GM18511 (cell line): ENCODE results near the gene NUP188.

Source experiments
- ATAC-seq: cut with Tn5 transposase; IDR thresholded peaks from one replicate; pipeline ENCODE4 v1.9.1; 2021; ENCODE audit warnings: mild to moderate bottlenecking, moderate library complexity; ENCODE audit not compliant: unreplicated experiment

NUP188 gene

DNA sequence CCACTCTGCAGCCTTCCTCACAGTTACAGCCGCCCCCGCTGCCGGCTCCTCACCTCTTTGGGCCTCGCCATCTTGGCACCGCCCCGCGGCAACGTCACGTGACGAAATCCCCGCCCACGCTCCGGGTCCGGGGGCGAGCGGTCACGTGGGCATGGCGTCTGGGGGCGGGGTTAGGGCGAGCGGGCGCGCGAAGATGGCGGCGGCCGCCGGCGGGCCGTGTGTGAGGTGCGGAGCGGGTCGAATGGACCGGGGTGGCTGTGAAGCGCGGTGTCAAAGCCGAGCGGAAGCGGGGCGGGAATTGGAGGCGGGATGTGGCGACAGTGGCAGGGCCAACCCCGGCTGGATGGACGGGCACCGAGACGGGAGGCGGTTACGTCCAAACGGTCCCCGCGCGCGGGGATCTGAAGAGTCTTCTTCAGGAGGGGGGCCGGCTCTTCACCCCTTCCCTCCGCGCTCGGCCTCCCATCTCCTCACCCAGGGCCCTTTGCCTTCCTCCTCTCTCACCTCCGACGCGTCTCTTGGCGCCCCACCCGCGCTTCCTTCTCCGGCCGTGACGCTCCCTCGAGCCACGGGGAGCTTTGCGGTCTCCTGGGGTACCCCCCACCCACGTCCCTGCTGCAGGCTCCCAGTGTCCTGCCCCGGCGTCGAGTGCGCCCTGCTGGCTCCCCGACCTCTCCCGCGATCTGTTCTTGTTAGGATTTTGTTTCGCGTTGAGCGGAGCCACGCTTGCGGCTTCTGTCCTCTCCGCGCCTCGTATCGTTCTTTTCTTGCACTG is at the start of gene NUP188, which contains the start of gene DOLK:
Gene NUP188 (plus strand): TSS at position 173 of the 775 bp plus-strand sequence. CDS start 21 bp downstream, at position 194.
Gene DOLK (minus strand): TSS at position 77 of the 775 bp plus-strand sequence. CDS start 300 bp downstream, outside the sequence.
- ATAC-seq, result peak; percentile 80

- no peak for ATAC-seq
Observed at GRCh38 chr9:128898382-128898781, 49.1 kb upstream of the NUP188 start.

DNA sequence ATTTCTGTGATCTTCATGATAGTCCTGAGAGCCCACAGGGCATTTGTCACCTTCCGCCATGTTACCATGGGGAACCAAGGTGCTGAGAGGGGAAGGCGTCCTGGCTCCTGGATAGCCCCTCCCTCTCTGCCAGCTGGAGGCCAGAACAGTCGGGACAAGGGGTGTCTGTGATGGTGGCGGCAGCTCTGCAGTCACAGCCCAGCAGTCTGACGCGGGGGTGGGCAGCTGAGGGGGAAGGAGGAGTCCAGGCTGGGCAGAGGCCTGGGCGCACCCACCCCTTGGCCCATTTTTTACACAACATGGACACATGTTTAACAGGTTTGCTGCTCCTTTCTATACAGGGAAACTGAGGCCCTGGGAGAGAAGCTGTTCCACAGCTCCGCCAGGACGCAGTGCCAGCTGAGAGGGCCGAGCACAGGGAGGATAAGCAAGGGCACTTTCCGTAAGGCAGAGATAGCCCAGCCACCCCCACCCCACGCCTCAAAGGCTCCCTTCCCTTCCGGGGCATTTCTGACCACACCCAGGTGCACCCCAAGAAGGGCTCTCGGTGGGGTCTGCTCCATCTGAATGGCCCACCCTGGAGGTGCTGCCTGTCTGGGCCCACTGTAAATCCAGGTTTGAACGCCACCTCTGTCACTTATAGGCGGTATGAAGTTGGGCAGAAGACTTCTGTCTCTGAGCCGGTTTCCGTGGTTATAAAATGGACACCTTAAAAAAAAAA is 48.5 kb upstream of the NUP188 start:
- ATAC-seq, result no peak

GRCh38 chr9:128899566-128900322 is 47.8 kb upstream of the NUP188 start:
- no peak for ATAC-seq

- no peak for ATAC-seq
Observed at GRCh38 chr9:128901379-128901778, 46.1 kb upstream of the NUP188 start.

GRCh38 chr9:128901822-128902221 is 45.7 kb upstream of the NUP188 start:
- no peak for ATAC-seq

GRCh38 chr9:128902351-128903078 is 45.0 kb upstream of the NUP188 start:
- peak; percentile 90 for ATAC-seq

GRCh38 chr9:128903079-128903461 is 44.4 kb upstream of the NUP188 start:
- no peak for ATAC-seq

DNA sequence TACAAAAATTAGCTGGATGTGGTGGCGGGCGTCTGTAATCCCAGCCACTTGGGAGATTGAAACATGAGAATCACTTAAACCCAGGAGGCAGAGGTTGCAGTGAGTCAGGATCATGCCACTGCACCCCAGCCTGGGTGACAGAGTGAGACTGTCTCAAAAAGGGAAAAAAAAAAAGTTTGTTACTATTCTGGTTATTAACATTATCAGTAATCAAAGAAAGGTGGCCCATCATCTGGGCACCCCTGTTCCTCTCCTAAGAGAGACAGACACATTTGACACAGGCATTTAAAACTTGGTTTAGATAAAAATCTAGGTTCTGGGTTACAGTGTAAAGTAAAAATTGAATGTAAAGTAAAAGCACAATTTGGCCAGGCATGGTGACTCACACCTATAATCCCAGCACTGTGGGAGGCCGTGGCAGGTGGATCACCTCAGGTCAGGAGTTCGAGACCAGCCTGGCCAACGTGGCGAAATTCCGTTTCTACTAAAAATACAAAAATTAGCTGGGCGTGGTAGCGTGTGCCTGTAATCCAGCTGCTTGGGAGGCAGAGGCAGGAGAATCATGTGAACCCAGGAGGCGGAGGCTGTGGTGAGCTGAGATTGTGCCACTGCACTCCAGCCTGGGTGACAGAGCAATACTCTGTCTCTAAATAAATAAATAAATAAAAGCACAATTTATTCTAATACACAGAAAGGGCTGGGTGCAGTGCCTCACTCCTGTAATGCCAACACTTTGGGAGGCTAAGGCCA is 43.5 kb upstream of the NUP188 start:
- no peak for ATAC-seq

DNA sequence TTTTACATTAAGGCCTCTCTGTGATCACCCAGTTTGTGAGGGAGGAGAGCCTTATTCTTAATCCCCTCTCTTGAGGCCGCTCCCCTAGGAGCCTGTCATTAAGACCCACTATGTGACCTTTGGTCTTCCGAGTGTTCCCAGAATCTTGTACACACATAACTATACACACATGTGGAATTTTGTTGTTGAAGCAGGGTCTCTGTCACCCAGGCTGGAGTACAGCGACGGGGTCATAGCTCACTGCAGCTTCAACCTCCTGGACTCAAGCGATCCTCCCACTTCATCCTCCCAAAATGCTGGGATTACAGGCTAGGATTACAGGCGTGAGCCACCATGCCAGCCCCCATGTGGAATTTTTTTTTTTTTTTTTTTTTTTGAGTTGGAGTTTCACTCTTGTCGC is 41.5 kb upstream of the NUP188 start:
- ATAC-seq, result no peak

DNA sequence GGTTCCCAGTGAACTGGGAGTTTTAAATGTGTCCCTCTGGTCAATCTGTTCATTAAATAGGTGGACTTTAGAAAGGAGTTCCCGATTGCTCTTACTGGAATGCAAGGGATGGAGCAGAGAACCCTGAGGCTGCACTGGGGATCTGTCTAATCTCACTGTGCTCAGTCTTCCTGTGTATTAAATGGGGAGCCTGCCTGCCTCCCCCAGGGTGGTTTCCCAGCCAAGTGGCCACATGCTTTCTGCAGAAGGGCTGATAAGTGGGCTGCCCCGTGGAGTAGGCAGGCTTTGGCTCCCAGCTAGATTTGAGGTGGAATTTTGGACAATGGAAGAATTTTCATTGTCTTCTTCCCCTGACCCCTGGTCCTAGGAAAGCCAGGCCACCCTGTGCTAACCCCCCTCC is 40.8 kb upstream of the NUP188 start:
- ATAC-seq, result no peak

DNA sequence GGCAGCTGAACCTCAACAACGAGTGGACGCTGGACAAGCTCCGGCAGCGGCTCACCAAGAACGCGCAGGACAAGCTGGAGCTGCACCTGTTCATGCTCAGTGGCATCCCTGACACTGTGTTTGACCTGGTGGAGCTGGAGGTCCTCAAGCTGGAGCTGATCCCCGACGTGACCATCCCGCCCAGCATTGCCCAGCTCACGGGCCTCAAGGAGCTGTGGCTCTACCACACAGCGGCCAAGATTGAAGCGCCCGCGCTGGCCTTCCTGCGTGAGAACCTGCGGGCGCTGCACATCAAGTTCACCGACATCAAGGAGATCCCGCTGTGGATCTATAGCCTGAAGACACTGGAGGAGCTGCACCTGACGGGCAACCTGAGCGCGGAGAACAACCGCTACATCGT is 39.1 kb upstream of the NUP188 start:
- ATAC-seq, result no peak

- no peak for ATAC-seq
Observed at GRCh38 chr9:128909859-128910258, 37.6 kb upstream of the NUP188 start.

GRCh38 chr9:128910906-128911305 is 36.6 kb upstream of the NUP188 start:
- no peak for ATAC-seq

DNA sequence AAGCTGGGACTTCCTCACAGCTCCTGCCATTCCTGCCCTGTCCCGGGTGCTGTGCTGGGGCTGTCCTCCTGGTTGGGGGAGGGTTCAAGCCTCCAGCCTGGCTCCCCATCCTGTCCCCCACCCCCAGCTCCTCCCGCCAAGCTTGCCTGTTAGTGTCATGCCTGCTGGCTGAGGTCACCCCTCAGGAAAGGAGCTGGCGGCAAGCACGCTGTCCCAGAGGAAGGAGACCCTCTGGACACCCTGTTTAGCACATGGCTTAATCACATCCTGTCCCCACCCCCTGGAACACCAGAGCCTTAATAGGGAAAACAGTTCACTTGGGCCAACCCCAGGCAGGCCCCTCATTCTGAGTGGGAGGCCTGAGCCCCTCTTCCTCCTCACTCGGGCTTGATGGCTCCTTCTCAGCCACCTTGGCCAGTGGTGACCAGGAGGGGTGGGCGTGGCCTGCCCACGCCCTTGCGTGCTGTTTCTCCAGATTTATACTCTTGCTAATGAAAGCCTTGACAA is 35.9 kb upstream of the NUP188 start:
- no peak for ATAC-seq

GRCh38 chr9:128912270-128912853 is 35.1 kb upstream of the NUP188 start:
- no peak for ATAC-seq

DNA sequence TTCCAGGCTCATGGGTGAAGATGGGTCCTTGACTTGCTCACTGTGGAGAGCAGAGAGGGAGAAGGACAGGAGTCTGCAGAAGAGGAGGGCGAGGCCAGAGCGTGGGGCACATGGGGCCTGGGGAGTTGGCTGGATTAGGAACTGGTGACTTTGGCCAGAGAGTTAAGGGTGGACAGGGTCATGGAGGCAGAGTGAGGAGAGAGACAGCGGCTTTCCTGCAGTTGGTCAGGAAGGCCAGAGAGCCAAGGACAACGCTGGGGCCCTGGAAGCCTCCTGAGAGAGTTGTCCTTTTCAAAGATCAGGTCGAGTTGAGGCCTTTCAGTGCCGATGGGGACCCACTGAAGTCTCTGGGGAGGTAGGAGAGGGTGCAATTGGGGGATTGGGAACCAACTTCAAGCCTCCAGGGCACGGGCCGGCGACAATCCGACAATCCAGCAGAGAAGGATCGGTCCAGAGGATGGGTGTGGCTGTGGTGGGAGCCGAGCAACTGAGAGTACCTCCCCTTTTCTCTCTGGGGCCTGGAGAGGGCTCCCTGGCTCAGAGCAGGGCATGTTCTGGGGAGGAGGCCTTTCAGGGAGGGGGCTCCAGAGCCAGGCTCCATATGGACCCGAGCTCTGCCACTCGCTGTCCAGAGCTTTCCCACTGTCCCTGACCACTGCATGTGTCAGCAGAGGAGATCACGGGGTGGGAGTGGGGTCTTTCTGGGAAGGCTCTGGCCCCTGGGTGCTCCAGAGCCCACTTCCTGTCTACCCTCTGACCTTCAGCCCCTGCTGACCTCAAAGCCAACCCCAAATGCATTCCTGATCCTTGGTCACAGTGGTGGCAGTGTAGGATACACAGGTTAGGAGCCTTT is 34.2 kb upstream of the NUP188 start:
- no peak for ATAC-seq

GRCh38 chr9:128913995-128914772 is 33.3 kb upstream of the NUP188 start:
- no peak for ATAC-seq
